DOHH2 (cell line): ENCODE measurements around the gene ZFAND3.

Experiments used
- H3F3A ChIP-seq: fragments of 200-600 bp; sonication (generic), shearing (Covaris generic); 2 replicates; pipeline ENCODE4 v1.6.0; 2016; ENCODE audit warnings: antibody characterized with exemption, mild to moderate bottlenecking; ENCODE audit not compliant: control insufficient read depth, insufficient read depth
- H3K27ac ChIP-seq: fragments of 200-600 bp; sonication (generic); 2 replicates; pipeline ENCODE4 v1.5.1; 2014; ENCODE audit warnings: low read depth, mild to moderate bottlenecking, low read length, moderate library complexity
- H3K27me3 ChIP-seq: fragments of 200-600 bp; sonication (generic); 2 replicates; pipeline ENCODE4 v1.6.1; 2014; ENCODE audit warnings: mild to moderate bottlenecking, low read length, mixed read lengths; ENCODE audit not compliant: control insufficient read depth
- H3K36me3 ChIP-seq: fragments of 200-600 bp; sonication (generic); 2 replicates; pipeline ENCODE4 v1.6.1; 2014; ENCODE audit warnings: mild to moderate bottlenecking, low read length, moderate library complexity, mixed read lengths; ENCODE audit not compliant: control insufficient read depth
- H3K4me1 ChIP-seq: fragments of 200-600 bp; sonication (generic); 2 replicates; pipeline ENCODE4 v1.6.1; 2014; ENCODE audit warnings: mild to moderate bottlenecking, low read length, mixed read lengths; ENCODE audit not compliant: control insufficient read depth
- H3K4me2 ChIP-seq: fragments of 200-600 bp; sonication (generic); 2 replicates; pipeline ENCODE4 v1.6.0; 2014; ENCODE audit warnings: mild to moderate bottlenecking, low read length, moderate library complexity
- H3K4me3 ChIP-seq: fragments of 200-600 bp; sonication (generic); 2 replicates; pipeline ENCODE4 v1.5.1; 2014; ENCODE audit warnings: mild to moderate bottlenecking, low read length, mixed read lengths
- H3K79me2 ChIP-seq: fragments of 200-600 bp; sonication (generic); 2 replicates; pipeline ENCODE4 v1.6.1; 2014; ENCODE audit warnings: mild to moderate bottlenecking, low read length, mixed read lengths; ENCODE audit not compliant: control insufficient read depth
- H3K9me2 ChIP-seq: fragments of 200-600 bp; sonication (generic); replicated peaks from 2 replicates; pipeline ENCODE4 v1.6.1; 2014; ENCODE audit warnings: mild to moderate bottlenecking, low read length, mixed read lengths; ENCODE audit not compliant: control insufficient read depth
- H3K9me3 ChIP-seq: fragments of 200-600 bp; sonication (generic); 2 replicates; pipeline ENCODE4 v1.6.1; 2014; ENCODE audit warnings: antibody characterized with exemption, low read length, mixed read lengths; ENCODE audit not compliant: control insufficient read depth, insufficient read depth
- H4K20me1 ChIP-seq: fragments of 200-600 bp; sonication (generic); 2 replicates; pipeline ENCODE4 v1.6.0; 2014; ENCODE audit warnings: low read depth, mild to moderate bottlenecking, antibody characterized with exemption, low read length, moderate library complexity; ENCODE audit not compliant: control insufficient read depth, insufficient read depth
- CTCF ChIP-seq: fragments of 200-600 bp; sonication (generic); IDR thresholded peaks from one replicate; pipeline ENCODE4 v1.5.1; 2014; ENCODE audit warnings: antibody characterized with exemption, mild to moderate bottlenecking, low read depth, low read length; ENCODE audit not compliant: poor library complexity, severe bottlenecking
- EZH2phosphoT487 ChIP-seq: fragments of 200-600 bp; sonication (generic); IDR thresholded peaks from 2 replicates; pipeline ENCODE4 v1.6.1; 2017; ENCODE audit warnings: borderline replicate concordance, mild to moderate bottlenecking, antibody characterized with exemption, low read length, moderate library complexity, mixed read lengths

Gene ZFAND3

GRCh38 chr6:37994223-37994622 lies 174.7 kb downstream of the ZFAND3 start:
- Histone ChIP-seq H3K27ac (no peak overlapping the region), H4K20me1 (peaks cover 5% of the 10 kb centered on the region; the same call in 1 of the 2 replicates), H3K27me3 (no peaks in the 10 kb centered on the region), H3K79me2 (peaks cover 12% of the 10 kb centered on the region), H3K4me3 (no peak overlapping the region), H3K9me2 (no peaks in the 10 kb centered on the region), H3K4me2 (no peak overlapping the region), H3F3A (no peaks in the 10 kb centered on the region), H3K9me3 (no peaks in the 10 kb centered on the region), H3K4me1 (no peaks in the 10 kb centered on the region; the same call in 1 of the 2 replicates), H3K36me3 (no peaks in the 10 kb centered on the region)
- TF ChIP-seq CTCF = no peak
- TF ChIP-seq EZH2phosphoT487 = no peak

- Histone ChIP-seq H3K27ac (no peak overlapping the region), H3K9me2 (no peaks in the 10 kb centered on the region), H3F3A (no peaks in the 10 kb centered on the region), H3K4me2 (no peak overlapping the region), H3K79me2 (no peaks in the 10 kb centered on the region), H3K27me3 (no peaks in the 10 kb centered on the region), H3K9me3 (no peaks in the 10 kb centered on the region), H3K4me1 (no peaks in the 10 kb centered on the region; the same call in 1 of the 2 replicates), H4K20me1 (peaks cover 3% of the 10 kb centered on the region; the same call in 1 of the 2 replicates), H3K36me3 (no peaks in the 10 kb centered on the region), H3K4me3 (no peak overlapping the region)
- no peak for TF ChIP-seq CTCF
Measured at GRCh38 chr6:37998366-37998765, 178.8 kb downstream of the ZFAND3 start.

- Histone ChIP-seq H3K36me3 (no peaks in the 10 kb centered on the region), H3K9me3 (no peaks in the 10 kb centered on the region), H3K27me3 (no peaks in the 10 kb centered on the region), H3K4me2 (no peak overlapping the region), H3K79me2 (no peaks in the 10 kb centered on the region), H3K9me2 (no peaks in the 10 kb centered on the region), H4K20me1 (peaks cover 3% of the 10 kb centered on the region; the same call in 1 of the 2 replicates), H3F3A (no peaks in the 10 kb centered on the region), H3K27ac (no peak overlapping the region), H3K4me1 (no peaks in the 10 kb centered on the region; the same call in 1 of the 2 replicates), H3K4me3 (no peak overlapping the region)
- TF ChIP-seq EZH2phosphoT487 (no peak), CTCF (no peak)
Measured at GRCh38 chr6:38001386-38001785, 181.9 kb downstream of the ZFAND3 start.

- H3K9me3 ChIP-seq = no peaks in the 10 kb centered on the region
- H3K27me3 ChIP-seq = no peaks in the 10 kb centered on the region
- H3F3A ChIP-seq = no peaks in the 10 kb centered on the region
- no peaks in the 10 kb centered on the region for H4K20me1 ChIP-seq
- H3K4me3 ChIP-seq = no peak overlapping the region
- H3K4me2 ChIP-seq = no peak overlapping the region
- no peaks in the 10 kb centered on the region for H3K79me2 ChIP-seq
- no peaks in the 10 kb centered on the region for H3K36me3 ChIP-seq
- no peak overlapping the region for H3K27ac ChIP-seq
- H3K9me2 ChIP-seq = no peaks in the 10 kb centered on the region
- TF ChIP-seq EZH2phosphoT487 = no peak
- no peak for TF ChIP-seq CTCF
- H3K4me1 ChIP-seq = no peaks in the 10 kb centered on the region
Measured at GRCh38 chr6:38004908-38005307, 185.4 kb downstream of the ZFAND3 start.
